ENCODE measurements around the gene CHKB. TPM values are rescaled to one million over a fixed set of nuclear protein-coding genes. Genes with fewer than 3 reads are reported as not detected.

Gene CHKB
- total and polyA plus RNA-seq, 2 of the 8 experiments (the other 6 are each of a cell fraction or from before 2014, with no cell fraction given) = 27.9 to 42.2 TPM

- DNase-seq (ENCODE audit: low read depth in 1 of 2, low spot score in 2 of 2) (no peak), FAIRE-seq (no peak)
- Histone ChIP-seq H3K56ac (replicated peaks; ENCODE audit: insufficient read length, low read depth, low read length) (no peak overlapping the region), H3K14ac (ENCODE audit: insufficient read length) (no peak overlapping the region), H3K18ac (ENCODE audit: extremely low read depth, low read length) (no peak overlapping the region), H3K36me3 (ENCODE audit: control insufficient read depth in 2 of 4, insufficient read depth in 4 of 4, low read length in 3 of 4) (no peaks in the 10 kb centered on the region), H3K23ac (ENCODE audit: insufficient read length) (no peak overlapping the region), H3K79me1 (ENCODE audit: low read depth, low read length) (no peaks in the 10 kb centered on the region), H3K9ac (replicated peaks in 1 of 4; ENCODE audit: extremely low read depth in 1 of 4, low read depth in 3 of 4, low read length in 3 of 4) (no peak overlapping the region), H2BK120ac (replicated peaks; ENCODE audit: low read depth, low read length) (no peak overlapping the region), H3K4me1 (replicated peaks in 1 of 4; ENCODE audit: control insufficient read depth in 3 of 4, insufficient read depth in 4 of 4, low read length in 3 of 4) (peaks cover 0 to 9% (median 4%) of the 10 kb centered on the region in 4 experiments; a peak in 3 of 7 replicates), H3K27me3 (replicated peaks in 1 of 4; ENCODE audit: control insufficient read depth in 3 of 4, extremely low read depth in 1 of 4, insufficient read depth in 3 of 4, low read length in 3 of 4) (peaks cover 23 to 45% (median 26%) of the 10 kb centered on the region in 4 experiments; a peak in 6 of 7 replicates), H4K8ac (ENCODE audit: extremely low read depth, insufficient read depth, low read length) (no peak overlapping the region), H3K4me2 (ENCODE audit: insufficient read depth in 1 of 2, low read depth in 2 of 2, low read length in 2 of 2) (no peak overlapping the region), H2BK20ac (ENCODE audit: low read length) (no peak overlapping the region), H3K27ac (ENCODE audit: low read depth, low read length) (no peak overlapping the region), H3K23me2 (ENCODE audit: low read depth, low read length) (no peaks in the 10 kb centered on the region; the same call in 1 of the 2 replicates), H2AFZ (ENCODE audit: low read length) (no peak overlapping the region), H4K5ac (ENCODE audit: insufficient read length, low read depth, low read length) (no peak overlapping the region), H2BK12ac (ENCODE audit: low read depth, low read length) (no peak overlapping the region), H3K9me3 (ENCODE audit: insufficient read depth in 2 of 2, low read depth in 1 of 2, low read length in 1 of 2) (no peaks in the 10 kb centered on the region), H2BK5ac (ENCODE audit: low read depth, low read length) (no peak overlapping the region), H3K4ac (replicated peaks; ENCODE audit: insufficient read length, low read depth, low read length) (no peak overlapping the region), H4K91ac (replicated peaks; ENCODE audit: insufficient read length, low read length) (no peak overlapping the region), H4K20me1 (replicated peaks in 1 of 2; ENCODE audit: control insufficient read depth in 1 of 2, insufficient read depth in 2 of 2, low read length in 2 of 2) (peaks cover 3 to 8% of the 10 kb centered on the region in 2 experiments), H2AK5ac (ENCODE audit: low read depth, low read length) (no peak overlapping the region), H2BK15ac (ENCODE audit: low read length) (no peak overlapping the region), H3K4me3 (ENCODE audit: extremely low read depth in 1 of 4, insufficient read depth in 2 of 4, low read depth in 3 of 4, low read length in 4 of 4) (no peak overlapping the region), H3K79me2 (ENCODE audit: control insufficient read depth in 1 of 2, insufficient read depth in 2 of 2, low read length in 2 of 2) (no peaks in the 10 kb centered on the region)
- WGBS, 2 experiments (ENCODE audit: extremely low coverage in 1 of 2, insufficient coverage in 1 of 2, insufficient read length in 1 of 2, insufficient replicate concordance in 2 of 2, low coverage in 1 of 2, low lambda C conversion rate in 2 of 2, missing lambda C conversion rate in 1 of 2) = 89% methylated on average over 5 of the region's 5 CpGs; no CpG with 5 or more reads in 1 of the 2 experiments
- ChIA-PET POLR2A (ENCODE audit: partially characterized antibody) (no interaction called here), CTCF (ENCODE audit: partially characterized antibody) (interaction anchor here (1.7 kb wide), 1 partner anchor 29 kb away, joined by 4 read pairs; no protein-coding TSS in a partner anchor)
- TF ChIP-seq CBX5 (IDR thresholded peaks at IDR 0.05; ENCODE audit: low read depth, low read length) (no peak), CTBP2 (IDR thresholded peaks at IDR 0.05; ENCODE audit: borderline replicate concordance, insufficient read depth, insufficient read length, low read length) (no peak), ZNF274 (IDR thresholded peaks at IDR 0.05; ENCODE audit: borderline replicate concordance, extremely low read depth, low read length) (no peak), CHD1 (IDR thresholded peaks at IDR 0.05; ENCODE audit: low read depth, low read length) (no peak), ASH2L (IDR thresholded peaks at IDR 0.05; ENCODE audit: low read length) (no peak), RXRA (IDR thresholded peaks at IDR 0.05; ENCODE audit: insufficient read depth, low read depth, low read length) (no peak), CEBPB (IDR thresholded peaks at IDR 0.05; ENCODE audit: low read depth, low read length) (no peak), GABPA (IDR thresholded peaks at IDR 0.05; ENCODE audit: borderline replicate concordance, insufficient read depth, low read length) (no peak), EGR1 (IDR thresholded peaks at IDR 0.05; ENCODE audit: borderline replicate concordance, low read depth, low read length) (no peak), BRCA1 (IDR thresholded peaks at IDR 0.05; ENCODE audit: low read depth, low read length) (no peak), BCL11A (IDR thresholded peaks at IDR 0.05; ENCODE audit: low read depth in 2 of 2, low read length in 2 of 2) (no peak), HDAC6 (IDR thresholded peaks at IDR 0.05; ENCODE audit: low read depth, low read length) (no peak), RFX5 (IDR thresholded peaks at IDR 0.05; ENCODE audit: borderline replicate concordance, low read depth, low read length) (no peak), TCF12 (IDR thresholded peaks at IDR 0.05; ENCODE audit: low read depth, low read length) (no peak), CBX8 (IDR thresholded peaks at IDR 0.05; ENCODE audit: borderline replicate concordance, low read depth, low read length) (no peak), NRF1 (IDR thresholded peaks at IDR 0.05; ENCODE audit: low read depth, low read length) (no peak)
These were observed 14.4 kb upstream of the CHKB start for GRCh38 chr22:50597097-50597496.
